ENCODE measurements around the gene ZNF532.
"Not testable (repeated sequence)": the region's sequence is repeated elsewhere in the genome, so short reads cannot be mapped to it uniquely, and the experiment has no call there.

ZNF532 gene

DNA sequence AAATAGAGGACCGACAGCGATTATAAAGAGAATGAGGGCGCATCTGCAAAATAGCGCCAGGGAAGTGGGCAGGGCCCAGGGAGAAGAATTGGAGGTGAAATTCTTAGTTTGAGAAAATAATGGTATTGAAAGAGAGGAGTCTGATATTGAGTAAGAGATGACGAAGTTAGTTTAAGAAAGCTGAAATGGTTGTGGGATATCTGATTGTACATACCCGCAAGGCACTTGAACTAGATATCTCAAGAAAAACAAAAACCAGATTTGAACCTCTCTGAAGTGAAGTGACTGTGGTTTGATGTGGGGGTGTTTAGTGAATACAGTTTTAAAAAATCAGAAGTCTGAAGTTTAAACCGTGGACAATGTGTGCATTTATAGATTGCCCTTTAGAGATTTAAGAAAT, 38.9 kb downstream of the ZNF532 start:
- no peak for DNase-seq

DNA sequence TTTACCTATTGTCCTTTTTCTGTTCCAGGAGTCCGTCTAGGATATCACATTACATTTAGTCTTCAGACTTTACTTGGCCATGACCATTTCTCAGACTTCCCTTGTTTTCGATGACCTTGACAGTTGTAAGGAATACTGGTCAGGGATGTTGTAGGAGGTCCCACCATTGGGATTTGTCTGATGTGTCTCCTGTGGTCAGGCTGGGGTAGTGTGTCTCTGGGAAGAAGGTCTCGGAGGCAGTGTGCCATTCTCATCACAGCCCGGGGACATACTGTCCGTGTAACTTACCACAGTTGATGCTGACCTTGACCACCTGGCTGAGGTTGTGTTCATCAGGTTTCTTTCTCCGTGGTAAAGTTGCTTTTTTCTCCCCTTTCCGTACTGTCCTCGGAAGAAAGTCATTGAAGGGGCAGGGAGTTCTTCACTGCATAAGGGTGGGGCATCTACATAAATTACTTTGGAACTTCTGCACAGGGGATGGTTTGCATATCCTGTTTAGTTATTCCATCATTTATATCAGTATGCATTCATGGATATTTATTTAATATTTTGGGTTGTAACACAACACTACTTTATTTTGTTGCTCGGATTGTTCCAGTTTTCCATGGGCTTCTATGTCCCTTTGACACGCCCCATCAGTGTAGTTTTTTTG, 41.2 kb downstream of the ZNF532 start:
- DNase-seq, result no peak

DNA sequence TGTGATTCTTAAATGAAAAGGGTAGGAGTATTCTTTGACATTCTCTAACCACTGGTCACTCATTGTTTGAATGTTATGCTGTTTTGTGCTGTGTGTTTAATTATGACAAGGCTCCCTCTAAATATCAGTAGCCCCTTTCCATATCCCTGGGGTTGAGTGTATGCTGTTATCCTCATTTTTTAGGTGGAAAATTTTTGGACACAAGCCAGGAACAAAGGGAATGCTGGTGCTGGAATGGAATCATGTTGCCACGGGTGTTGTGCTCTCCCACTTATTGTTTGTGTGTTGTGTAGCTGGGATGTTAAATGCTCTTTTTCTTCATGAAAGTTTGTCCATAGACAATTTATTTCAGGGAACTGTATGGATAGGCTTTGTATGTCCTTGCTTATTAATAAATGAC, 43.3 kb downstream of the ZNF532 start:
- DNase-seq, result no peak

- DNase-seq, result no peak
Observed at GRCh38 chr18:58909521-58909920, 44.8 kb downstream of the ZNF532 start.

- DNase-seq, result no peak
Observed at GRCh38 chr18:58911241-58911640, 46.6 kb downstream of the ZNF532 start.

- DNase-seq, result no peak
Observed at GRCh38 chr18:58911766-58912165, 47.1 kb downstream of the ZNF532 start.

GRCh38 chr18:58915006-58915799, 50.5 kb downstream of the ZNF532 start:
- no peak for DNase-seq

- DNase-seq, result no peak
Observed at GRCh38 chr18:58915995-58916394, 51.3 kb downstream of the ZNF532 start.

DNA sequence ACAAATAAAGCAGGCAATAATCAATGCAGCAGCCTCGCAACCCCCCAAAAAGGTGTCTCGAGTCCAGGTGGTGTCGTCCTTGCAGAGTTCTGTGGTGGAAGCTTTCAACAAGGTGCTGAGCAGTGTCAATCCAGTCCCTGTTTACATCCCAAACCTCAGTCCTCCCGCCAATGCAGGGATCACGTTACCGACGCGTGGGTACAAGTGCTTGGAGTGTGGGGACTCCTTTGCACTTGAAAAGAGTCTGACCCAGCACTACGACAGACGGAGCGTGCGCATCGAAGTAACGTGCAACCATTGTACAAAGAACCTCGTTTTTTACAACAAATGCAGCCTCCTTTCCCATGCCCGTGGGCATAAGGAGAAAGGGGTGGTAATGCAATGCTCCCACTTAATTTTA, 55.3 kb downstream of the ZNF532 start:
- not testable (repeated sequence) for DNase-seq

- no peak for DNase-seq
Observed at GRCh38 chr18:58922995-58923394, 58.3 kb downstream of the ZNF532 start.

DNA sequence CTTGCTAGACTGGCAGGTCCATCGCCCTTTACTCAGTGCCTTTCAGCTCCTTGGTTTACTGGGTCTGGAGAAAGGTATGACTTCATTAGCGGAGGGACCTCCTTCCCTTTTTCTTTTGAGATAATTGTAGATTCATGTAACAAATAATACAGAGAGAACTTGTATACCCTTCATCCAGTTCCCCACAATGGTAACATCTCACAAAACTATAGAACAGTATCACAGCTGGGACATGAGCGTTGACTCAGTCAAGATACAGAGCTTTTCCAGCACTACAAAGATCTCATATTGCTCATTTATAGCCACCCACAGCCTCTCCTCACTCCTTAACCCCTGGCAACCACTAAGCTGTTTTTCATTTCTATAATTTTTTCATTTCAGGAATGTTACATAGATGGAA, 59.8 kb downstream of the ZNF532 start:
- no peak for DNase-seq

GRCh38 chr18:58927659-58928058, 63.0 kb downstream of the ZNF532 start:
- no peak for DNase-seq

- no peak for DNase-seq
Observed at GRCh38 chr18:58928386-58928785, 63.7 kb downstream of the ZNF532 start.

DNA sequence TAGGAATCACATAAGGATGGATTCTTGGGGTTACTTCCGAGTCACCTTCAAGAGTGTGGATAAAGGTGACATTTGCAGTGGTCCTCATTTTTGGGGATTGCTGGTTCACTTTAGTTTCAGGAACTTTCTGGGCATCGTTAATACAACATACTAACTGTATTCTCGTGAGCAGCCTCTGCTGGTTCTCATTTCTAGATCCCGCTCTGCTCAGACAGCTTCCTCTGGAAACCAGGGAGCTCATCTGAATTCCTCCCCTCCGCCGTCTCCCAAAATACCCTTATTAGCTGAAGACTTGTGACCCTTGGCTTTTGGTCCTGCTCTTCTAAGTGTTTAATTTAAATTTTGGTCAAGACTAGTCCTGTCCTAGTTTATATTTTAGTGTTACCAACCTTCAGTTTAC, 64.5 kb downstream of the ZNF532 start:
- DNase-seq, result no peak

- no peak for DNase-seq
Observed at GRCh38 chr18:58934356-58934755, 69.7 kb downstream of the ZNF532 start.

GRCh38 chr18:58934933-58935577, 70.4 kb downstream of the ZNF532 start:
- no peak for DNase-seq

DNA sequence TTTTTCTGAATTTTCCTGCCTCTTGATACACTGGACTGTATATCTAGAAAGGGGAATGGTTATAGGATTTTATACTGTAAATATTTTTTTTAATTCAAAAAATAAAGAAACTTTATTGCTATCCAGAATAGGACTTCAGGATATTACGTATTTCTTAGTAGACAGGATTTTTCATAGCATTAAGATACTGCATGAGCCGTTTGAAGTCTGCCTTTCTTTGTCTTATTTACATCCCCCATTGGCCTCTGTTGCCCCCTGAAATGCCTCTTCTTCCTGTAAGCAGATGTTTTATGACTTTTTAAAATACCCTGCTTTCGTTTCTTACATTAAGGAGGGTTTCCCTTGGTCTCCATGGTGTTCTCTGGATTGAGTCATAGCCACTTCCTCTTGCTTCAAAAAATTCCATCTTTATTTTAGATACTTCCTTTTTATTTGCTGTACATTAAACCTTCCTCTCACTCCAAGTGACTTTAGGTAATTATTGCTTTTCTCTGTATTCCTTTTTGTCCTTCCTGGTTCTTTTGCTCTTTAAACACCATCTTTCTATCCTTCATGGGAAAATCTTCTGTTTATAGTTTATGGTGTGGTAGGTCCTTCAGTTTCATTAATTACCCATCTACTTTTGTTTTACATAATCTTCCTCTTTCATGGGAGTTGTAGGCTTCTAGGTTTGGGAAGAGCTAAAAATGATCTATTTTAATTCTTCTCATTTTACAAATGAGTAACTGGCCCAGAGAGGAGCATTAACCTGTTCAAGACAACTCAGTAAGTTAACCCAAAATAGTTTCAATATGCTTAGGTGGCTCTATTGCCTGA, 72.6 kb downstream of the ZNF532 start:
- DNase-seq, result peak; percentile 59 to 73

- DNase-seq, result no peak
Observed at GRCh38 chr18:58937887-58938267, 73.2 kb downstream of the ZNF532 start.

DNA sequence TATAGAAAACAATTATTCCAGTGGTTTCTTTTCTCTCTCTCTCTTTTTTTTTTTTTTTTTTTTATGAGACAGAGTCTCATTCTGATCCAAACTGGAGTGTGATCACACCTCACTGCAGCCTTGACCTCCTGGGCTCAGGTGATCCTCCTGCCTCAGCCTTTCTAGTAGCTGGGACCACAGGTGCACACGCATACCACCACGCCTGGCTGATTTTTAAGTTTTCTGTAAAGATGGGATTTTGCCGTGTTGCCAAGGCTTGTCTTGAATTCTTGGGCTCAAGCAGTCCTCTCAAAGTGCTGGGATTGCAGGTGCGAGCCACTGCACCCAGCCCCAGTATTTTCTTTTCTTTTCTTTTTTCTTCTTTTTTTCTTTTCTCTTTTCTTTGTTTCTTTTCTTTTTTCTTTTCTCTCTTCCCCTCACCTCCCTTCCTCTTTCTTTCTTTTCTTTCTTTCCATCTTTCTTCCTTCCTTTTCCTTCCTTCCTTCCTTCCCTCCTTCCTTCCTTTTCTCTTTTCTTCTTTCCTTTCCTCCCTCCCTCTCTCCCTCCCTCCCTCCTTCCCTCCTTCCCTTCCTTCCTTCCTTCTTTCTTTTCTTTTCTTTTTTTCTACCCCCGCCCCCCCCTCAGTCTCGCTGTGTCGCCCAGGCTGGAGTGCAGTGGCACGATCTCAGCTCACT, 76.9 kb downstream of the ZNF532 start:
- DNase-seq, result no peak

- no peak for DNase-seq
Observed at GRCh38 chr18:58943896-58944295, 79.2 kb downstream of the ZNF532 start.

DNA sequence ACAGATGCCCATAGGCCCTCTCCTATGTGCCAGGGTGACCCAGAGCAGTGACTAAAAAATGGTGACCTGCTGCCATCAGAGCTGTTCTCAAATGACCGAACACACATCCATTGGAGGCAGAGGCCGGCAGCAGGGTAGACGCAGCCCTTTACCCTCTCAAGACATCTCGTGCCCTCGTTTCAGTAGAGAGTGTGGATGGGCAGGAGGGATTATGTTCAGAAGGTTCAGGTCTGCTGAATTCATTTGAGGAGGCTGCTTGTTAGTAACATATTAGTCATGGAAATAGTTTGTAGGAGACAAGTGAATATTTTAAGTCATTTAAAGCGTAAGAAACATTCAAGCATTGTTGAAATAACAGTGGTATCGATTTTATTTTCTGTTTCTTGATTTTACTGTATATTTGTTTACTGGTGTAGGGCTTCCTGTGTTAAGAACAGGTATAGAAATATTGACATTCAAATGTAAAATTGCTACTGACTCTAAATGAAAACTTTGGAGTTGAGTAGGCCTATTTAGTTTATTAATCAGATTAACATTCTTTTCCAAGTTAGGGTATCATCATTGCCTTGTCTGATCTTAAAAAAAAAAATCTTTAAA, 82.6 kb downstream of the ZNF532 start:
- no peak for DNase-seq

DNA sequence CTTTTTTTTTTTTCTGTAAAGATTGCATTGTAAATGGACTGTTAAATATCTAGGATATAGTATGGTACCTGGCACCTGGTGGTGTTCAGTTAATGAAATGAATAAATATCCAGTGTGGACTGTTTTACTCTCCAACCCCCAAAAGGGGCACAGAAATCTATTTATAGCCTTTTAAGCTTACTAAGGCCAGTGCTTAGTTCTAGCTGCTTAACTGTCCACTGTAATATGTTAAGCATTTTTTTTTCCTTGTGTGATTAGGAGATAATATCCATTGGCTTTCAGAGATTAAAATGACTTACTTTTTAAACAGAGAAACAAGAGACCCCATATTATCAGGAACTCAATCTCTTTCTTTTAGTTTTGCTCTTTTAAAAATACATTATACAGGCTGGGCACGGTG, 84.4 kb downstream of the ZNF532 start:
- no peak for DNase-seq

All from inflammatory macrophage (primary cell).